Stimulated activated CD4-positive, alpha-beta T cell treated with anti-CD3 and anti-CD28 coated beads, Interleukin-1b, Interleukin-23, amount 100 ng/mL, for 48 hours (primary cell): ENCODE data around the gene RAPGEF1.
A peak's percentile ranks its signal among the peaks of the same experiment; 100 is the strongest.
"Not testable (repeated sequence)": the region's sequence is repeated elsewhere in the genome, so short reads cannot be mapped to it uniquely, and the experiment has no call there.

Experiments used
- DNase-seq: peaks from one replicate; pipeline ENCODE4 v3.0.0-alpha.2; 2020

Gene RAPGEF1

GRCh38 chr9:131554087-131554842 is 185.6 kb downstream of the RAPGEF1 start:
- no peak for DNase-seq

GRCh38 chr9:131552030-131552429 is 187.8 kb downstream of the RAPGEF1 start:
- DNase-seq, result no peak

- DNase-seq, result not testable (repeated sequence)
Measured at GRCh38 chr9:131550465-131550864, 189.4 kb downstream of the RAPGEF1 start.

DNA sequence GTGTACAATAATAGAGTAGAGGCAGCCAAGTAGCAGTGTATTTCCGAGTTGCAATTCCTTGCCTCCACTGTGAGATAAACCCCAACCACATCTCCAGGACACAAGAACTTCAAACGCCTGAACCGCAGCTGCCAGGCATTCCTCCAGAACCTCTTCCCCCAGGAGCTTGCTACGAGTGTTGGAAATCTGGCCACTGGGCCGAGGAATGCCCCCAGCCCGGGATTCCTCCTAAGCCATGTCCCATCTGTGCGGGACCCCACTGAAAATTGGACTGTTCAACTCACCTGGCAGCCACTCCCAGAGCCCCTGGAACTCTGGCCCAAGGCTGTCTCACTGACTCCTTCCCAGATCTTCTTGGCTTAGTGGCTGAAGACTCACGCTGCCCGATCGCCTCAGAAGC is 190.7 kb downstream of the RAPGEF1 start:
- DNase-seq, result not testable (repeated sequence)

GRCh38 chr9:131546336-131547084 is 193.4 kb downstream of the RAPGEF1 start:
- DNase-seq, result no peak

GRCh38 chr9:131545786-131546335 is 194.0 kb downstream of the RAPGEF1 start:
- DNase-seq, result no peak

- no peak for DNase-seq
Measured at GRCh38 chr9:131545003-131545785, 194.7 kb downstream of the RAPGEF1 start, which contains the start of gene PRRT1B. Gene PRRT1B (plus strand): TSS chr9:131545523. CDS start chr9:131545616, 93 bp downstream.

- DNase-seq, result no peak
Measured at GRCh38 chr9:131543141-131543540, 196.7 kb downstream of the RAPGEF1 start.

- no peak for DNase-seq
Measured at GRCh38 chr9:131539223-131539923, 200.5 kb downstream of the RAPGEF1 start.

GRCh38 chr9:131537946-131538345 is 201.9 kb downstream of the RAPGEF1 start:
- no peak for DNase-seq

DNA sequence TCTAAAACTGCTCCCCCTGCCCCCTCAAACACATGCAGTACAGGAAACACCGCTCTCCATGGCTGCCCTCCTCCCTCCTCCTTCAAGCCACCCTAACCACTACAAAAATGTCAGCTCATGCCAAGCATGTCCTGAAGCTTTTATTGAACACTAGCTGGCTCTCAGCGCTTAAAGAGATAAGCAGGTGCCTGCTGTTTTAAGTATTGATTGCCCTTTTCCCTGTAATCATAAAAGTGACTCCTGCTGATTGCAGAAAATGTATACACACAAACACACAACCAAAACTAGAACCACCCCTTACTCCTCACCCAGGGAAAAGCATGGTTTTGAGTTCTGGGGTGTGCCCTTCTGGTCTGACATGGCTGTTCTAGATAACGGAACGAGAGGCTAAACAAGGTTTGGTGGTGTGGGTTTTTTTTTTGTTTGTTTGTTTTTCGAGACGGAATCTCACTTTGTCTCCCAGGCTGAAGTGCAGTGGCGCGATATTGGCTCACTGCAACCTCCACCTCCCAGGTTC is 205.1 kb downstream of the RAPGEF1 start:
- no peak for DNase-seq

DNA sequence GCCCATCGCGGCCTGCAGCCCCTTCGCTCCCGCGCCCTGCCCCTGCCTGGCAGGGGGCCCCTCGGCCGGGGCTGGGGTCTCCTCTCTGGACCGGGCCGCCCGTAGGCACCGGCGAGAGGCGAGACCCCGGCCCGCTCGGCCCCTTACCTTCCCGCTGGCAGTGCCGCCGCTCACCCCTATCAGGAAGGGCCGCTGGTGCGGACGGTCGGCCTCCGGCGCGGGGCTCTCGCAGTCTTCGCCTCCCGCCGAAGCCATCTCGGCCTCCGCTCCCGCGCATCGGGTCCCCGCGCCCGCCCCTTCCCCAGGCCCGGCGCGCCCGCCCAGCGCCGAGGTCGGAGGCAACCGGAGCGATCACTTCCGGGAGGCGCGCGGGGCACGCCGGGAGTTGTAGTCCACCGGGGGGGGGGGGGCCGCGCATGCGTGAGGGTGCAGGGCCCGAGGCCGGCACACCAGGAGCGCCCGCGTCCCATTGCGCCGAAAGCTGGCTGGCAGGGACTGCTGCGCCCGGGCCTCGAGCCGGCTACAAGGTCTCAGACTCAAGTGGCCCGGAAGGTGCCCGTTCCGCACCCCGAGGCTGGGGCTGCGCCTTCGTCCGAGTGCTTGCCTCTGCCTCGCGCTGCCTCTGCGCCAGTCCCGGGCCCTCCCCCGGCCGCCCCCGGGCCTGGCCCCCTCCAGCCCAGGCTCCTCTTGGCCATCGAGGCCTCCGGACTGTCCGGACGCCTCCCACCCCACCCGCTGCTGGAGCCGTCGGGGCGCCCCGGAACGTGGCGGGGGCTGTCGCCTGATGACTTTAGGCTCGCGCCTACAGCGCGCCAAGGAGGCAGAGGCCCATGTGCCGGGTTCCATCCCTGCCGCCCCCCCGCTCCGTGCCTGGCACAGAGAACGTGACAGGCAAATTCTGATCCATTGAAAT is 208.7 kb downstream of the RAPGEF1 start, which contains the start of gene UCK1:
TSS of gene UCK1 (minus strand) at position 344 of the 913 bp plus-strand sequence. CDS start at position 255, 89 bp downstream.
- peak; percentile 76 for DNase-seq

DNA sequence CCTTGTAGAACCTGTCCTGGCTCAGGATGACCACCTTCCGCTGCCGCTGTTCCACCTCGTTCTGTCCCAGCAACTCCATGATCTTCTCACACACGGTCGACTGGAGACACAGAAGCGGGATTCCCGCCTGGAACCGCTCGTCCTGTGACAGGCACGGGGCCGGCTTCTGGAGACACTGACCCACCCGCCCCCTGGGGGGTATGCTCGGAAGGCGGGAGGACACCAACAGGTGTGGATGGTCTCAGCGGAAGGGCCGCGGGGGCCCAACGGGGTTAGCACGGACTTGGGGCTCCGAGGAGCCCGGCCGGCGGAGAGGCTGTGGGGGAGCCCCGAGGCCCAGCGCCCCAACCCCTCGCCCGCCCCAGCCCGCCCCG is 209.3 kb downstream of the RAPGEF1 start:
- peak; percentile 20 for DNase-seq

DNA sequence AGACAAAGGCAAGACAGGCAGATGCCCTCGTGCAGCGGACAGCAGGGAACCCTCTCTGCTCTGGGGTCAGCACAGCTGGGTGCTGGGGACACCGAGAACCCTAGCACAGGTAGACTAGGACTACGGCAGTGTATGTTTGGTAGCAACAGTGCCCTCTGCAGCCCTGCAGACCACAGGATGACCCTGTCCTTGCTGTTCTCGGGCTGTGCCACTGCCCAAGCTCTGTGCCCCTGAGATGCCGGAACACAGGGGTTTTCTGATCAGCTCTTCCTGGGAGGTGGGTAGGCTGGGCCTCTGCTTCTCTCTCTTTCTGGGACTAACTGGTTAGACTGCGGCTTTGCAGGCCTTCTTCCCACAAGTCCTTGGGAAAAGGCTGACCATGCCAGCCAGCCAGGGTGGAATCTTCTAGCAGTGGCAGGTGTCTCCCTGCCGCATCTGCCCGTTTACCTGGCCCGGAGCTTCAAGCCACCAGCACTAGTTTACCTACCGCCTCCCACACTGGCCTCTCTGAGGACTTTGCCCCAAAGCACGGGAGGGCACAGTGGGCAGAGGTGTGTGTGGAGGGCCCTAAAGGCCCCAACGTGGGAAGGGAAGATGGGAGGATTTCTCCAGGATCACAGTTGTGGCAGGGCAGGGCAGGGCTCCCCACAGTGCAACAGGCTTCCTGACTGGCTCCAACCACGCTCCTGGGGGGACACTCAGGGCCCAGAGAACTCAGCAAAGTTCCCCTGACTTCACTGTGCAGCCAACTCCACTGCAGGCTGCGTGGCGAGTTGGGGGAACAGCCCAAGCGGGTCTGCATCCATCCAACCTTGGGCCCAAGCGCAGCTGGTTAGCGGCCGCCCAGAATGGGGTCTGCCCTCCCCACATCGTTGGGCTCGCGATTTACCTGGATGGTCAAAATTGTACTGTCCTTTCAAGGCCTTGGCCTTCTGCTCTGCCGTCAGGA is 210.0 kb downstream of the RAPGEF1 start:
- DNase-seq, result no peak

GRCh38 chr9:131528886-131529505 is 210.9 kb downstream of the RAPGEF1 start:
- no peak for DNase-seq

DNA sequence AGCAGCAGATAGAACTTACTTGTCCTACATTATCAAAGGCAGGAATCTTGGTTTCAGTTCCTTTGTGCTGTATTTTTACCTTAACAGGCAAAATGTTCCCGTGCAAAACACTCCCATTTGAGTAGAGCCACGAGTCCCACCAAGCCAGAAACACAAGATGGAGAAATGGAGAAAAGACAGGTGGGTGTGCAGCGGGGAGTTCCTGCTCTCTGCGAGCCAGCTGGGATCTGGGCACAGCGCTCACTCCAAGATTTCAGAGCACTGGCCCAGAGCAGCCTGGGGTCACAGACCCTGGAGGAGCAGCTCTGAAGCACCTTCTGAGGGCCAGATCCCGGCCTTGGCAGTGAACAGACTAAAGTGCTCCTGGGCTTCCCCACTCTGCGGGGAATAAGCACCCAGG is 211.7 kb downstream of the RAPGEF1 start:
- DNase-seq, result no peak
